GM19468 (cell line): Measurements from ENCODE around the gene PDILT.

Source experiments
- ATAC-seq: cut with Tn5 transposase; IDR thresholded peaks from one replicate; pipeline ENCODE4 v1.9.1; 2021; ENCODE audit warnings: mild to moderate bottlenecking, moderate library complexity, moderate number of reproducible peaks; ENCODE audit not compliant: unreplicated experiment; ENCODE audit errors: extremely low read depth

Gene PDILT

DNA sequence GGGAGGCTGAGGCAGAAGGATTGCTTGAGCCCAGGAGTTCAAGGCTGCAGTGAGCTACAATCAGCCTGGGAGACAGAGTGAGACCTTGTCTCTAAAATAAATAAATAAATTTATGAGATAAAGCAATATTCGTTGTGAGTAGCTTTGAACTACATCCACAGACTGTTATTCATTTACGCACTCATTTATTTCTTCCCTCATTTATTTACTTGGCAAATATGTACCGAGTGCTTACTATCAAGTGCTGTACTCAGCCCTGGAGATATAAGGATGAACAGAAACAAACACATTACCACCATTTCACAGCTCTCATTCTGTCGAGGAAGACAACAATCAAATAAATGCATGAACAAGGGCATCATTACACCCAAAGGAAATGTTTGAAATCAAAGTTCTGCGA is 27.4 kb downstream of the PDILT start:
- ATAC-seq: no peak

DNA sequence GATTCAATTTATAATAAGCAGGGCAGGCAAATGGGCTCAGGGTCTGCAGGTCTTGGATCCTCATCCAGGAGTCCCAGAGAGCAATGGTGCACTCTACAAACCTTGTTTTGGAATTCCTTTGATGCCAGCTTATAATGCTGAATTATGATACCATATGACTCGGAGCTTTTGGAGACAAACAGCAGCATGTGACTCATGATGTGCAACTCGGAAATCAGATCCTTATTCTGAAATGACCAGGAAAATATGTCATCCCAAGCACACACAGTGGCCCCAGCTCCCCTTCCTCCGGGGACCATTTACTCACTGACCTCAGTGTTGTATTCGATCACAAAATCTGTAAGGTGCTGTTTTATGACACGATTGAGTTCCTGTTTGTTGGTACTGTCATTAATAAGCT is 31.8 kb downstream of the PDILT start:
- ATAC-seq: no peak

DNA sequence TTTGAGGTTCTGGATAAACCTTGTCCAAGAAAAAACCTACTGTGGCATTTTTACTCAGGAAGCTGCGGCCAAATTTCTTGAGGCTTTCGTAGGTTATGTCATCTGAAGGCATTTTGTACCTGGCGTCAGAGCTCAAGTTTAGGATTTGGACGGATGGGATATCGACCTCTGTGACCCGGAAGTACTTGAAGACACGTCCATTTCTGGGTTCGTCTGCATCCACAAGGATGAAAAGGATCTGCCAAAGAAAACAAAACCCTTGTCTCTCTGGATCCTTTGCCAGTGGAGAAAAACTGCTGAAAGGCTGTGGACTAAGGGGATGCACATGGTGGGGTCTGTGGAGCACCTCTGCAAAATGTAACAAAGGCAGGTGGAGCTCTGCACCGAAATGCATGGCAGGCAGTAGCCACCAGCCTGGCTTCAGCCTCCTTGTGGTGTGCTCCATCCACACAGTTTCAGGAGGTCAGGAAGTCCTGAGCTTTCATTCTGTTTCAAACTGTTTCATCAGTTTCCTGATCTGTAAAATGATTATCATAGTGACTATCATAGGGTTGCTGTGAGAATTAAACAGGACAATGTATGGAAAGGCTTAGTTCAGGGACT is 35.0 kb downstream of the PDILT start:
- no peak for ATAC-seq

DNA sequence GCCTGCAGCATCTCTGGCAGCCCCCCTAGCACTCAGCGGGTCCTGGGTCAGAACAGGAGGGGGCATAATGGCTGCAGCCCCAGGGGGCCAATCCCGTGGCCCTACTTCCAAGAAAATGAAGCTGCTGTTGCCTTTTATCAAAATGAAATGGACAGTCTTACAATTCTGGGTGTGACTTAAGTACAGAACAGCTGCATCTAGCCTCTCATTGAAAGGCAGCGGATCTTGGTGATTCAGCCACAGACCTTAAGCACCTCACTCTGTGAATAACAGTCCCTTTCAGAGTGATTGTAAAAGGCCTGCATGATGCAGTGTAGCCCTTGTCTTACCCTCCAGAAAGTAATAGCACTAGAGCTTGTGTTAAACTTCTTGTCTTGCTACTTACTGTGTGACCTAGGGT is 40.5 kb downstream of the PDILT start:
- ATAC-seq: no peak

DNA sequence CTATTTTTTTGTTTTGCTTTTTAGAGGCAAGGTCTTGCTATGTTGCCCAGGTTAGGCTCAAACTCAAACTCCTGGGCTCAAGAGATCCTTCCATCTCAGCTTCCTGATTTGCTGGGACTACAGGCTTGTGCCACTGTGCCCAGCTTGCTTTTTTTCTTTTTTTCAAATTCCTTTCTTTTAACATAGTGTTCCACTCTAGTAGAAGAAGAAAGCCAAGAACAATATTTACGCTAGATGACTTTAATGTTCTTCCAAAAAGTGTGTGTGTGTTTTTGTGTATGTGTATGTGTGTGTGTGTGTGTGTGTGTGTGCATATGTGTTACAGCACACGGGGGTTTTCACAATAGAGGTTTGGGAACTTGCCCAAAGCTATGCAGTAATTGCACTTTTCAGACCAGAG is 41.3 kb downstream of the PDILT start:
- no peak for ATAC-seq

DNA sequence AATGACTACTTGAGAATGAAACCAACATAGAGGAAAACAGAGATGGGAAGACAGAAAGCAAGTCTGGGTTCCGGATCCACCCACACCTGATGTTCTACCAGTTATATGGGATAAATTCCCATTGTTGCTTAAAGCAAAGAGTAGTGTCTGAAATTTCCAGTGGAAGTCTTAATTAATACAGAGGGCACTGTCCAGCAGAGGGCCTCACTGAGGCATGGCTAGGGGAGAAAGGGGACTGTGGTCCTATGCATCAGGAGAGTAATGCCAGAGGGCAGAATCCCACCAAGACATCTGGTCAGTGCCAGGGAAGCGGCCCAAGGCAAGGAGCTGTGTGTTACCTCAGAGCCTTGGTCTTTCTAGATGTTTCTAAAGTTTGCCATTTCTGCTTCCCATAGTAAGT is 44.5 kb downstream of the PDILT start:
- no peak for ATAC-seq

DNA sequence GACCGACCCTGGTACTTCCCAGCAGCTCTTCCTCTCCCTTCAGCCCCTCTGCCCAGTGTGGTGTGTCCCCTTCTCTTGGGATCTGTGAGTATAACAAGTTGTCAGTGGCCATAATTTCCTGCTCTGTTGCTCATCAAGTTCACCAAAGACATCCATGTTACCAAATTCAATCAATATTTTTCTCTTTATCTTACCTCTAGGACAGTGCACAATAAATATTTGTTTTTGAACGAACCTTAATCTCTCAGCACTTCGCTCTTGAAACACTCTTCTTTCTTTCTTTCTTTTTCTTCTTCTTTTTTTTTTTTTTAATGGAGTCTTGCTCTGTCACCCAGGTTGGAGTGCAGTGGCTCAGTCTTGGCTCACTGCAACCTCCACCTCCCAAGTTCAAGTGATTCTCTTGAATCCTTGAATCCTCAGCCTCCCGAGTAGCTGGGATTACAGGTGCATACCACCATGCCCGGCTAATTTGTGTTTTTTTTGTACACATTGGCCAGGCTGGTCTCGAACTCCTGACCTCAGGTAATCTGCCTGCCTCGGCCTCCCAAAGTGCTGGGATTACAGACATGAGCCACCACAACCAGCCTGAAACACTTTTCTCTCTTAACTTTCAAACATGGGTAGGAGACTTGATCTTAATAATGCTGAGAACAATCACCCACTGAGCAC is 49.3 kb downstream of the PDILT start:
- no peak for ATAC-seq

DNA sequence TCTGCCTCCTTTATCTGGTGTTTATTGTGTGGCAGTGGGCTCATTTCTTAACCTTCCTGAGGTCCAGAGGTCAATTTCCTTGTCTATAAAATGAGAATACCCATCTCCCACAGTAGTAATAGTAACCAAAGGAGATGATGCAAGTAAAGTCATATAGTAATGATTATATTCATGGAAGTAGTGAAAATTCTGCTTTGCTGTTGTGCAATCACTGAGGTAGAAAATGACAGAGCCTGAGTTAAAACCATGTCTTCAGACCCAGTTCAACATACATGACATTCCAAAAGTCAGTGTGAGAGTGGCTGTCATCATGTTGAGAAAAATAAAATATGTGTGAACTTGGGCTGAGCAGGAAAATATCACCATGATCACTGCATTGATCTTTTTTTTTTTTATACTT is 51.2 kb downstream of the PDILT start:
- ATAC-seq: no peak

DNA sequence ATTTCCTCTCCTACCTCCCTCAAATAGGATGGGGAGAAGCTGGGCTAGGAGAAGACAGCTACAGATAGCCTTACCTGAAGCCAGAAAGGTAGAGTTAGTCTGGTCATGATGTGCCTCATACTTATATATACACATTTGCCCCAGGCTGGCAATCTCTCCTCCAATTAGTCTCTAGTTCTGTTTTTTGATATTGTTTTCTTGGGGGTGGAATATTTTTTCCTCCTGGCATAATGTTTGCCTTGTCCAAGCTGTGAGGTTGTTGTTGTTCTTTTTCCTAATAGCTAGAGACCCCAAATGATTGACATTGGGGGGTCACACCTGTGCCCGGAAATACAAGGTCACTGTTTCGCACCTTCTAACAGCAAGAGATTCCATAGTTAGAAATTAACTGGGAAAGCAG is 51.9 kb downstream of the PDILT start, which contains the start of gene UMOD:
TSS of gene UMOD (minus strand) at position 101 of the 400 bp plus-strand sequence. CDS start 1,978 bp downstream, outside the sequence.
- ATAC-seq: no peak

DNA sequence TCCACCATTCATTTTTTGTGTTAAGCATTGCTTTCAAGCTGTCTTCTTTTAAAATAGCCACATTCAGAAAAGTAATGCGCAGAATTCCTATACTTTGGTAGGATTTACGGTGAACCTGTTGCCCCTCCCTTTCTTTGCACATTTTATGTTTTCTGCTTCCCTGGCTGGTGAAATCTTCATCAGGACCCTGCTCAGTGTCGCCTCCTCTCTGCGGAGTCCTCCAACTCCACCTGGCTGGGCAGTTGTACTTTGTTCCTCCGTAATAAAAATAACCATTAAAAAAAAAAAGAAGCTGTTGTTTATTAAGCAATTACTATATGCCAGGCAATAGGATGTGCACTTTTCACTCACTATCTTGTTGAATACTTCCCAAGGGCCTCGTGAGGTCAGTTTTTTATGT is 54.9 kb downstream of the PDILT start:
- no peak for ATAC-seq

DNA sequence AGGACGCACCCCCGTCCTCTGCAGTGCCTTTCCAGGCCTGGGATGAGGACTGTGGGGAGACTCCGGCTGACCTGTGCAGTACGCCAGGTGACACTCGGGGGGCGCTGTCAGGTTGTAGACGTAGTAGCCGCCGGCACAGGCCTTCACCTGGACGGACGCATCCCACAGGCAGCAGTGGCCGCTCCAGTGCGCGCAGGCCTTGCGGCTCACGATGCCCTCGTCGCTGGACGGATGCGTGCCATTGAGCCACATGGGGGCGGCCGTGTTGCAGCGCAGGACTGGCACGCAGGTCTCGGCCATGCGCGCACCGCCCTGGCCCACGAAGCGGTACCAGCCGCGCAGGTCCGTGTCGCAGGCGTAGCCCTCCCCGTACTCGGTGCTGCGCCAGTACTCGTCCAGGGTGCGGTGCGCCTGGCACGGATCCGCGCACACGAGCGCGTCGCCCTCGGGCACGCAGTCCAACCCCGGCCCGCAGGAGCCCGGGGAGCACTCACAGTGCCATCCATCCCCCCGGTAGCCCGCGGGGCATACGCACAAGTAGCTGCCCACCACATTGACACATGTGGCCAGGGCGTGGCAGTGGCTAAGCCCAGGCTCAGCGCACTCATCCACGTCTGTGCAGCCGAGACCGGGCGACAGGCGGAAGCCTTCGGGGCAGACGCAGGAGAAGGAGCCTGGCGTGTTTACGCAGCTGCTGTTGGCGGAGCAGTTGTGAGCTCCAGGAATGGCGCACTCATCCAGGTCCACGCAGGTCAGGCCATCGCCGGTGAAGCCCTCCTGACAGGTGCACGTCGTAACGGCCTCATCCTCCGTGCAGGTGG is 56.0 kb downstream of the PDILT start:
- ATAC-seq: no peak

DNA sequence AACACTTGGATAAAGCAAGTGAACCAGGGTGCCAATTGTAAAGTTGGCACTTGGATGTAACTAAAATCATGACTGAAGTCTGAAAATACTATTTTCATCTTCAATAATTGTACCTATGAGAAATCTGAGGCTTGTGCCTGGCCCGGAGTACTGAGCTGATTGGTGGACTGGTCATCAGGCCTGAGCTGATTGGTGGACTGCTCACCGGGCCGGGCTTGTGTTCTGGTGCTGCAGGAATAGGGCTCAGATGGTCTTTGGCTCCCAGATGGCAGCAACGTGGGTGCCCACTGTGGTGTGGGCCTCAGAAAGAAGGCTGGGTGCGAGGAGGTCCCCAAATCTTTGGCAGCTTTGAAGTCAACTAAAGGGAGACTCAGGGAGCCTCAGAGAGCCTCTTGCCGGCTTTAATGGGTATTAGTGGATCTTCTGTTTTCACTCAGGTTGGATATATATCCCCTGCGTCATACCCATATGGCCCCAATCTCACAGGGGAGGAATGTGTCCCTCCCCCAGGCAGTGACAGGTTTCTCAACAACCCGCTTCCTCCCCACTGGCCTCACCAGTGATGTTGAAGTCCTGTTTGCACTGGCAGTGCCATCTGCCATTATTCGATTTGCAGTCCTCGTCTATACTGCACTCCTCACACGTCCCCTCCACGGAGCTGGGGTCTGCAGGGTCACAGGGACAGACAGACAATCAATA is 56.7 kb downstream of the PDILT start:
- no peak for ATAC-seq

DNA sequence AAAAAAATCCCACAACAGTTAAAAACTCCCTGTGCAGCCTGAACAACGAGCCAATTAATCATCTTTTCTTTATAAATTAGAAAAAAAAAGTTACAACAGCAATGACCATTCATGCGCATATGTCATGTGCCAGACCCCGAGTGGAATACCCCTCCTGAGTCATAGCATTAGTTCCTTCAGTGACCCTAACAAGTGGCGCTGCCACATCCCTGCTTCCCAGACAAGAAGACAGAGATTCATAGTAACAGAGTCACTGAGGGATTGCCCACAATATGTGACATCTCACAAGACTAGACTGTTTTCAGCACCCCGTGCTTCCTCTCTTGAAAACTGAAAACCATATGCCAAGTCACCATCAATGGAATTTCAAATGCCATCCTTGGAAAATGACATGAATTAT is 59.9 kb downstream of the PDILT start:
- no peak for ATAC-seq

DNA sequence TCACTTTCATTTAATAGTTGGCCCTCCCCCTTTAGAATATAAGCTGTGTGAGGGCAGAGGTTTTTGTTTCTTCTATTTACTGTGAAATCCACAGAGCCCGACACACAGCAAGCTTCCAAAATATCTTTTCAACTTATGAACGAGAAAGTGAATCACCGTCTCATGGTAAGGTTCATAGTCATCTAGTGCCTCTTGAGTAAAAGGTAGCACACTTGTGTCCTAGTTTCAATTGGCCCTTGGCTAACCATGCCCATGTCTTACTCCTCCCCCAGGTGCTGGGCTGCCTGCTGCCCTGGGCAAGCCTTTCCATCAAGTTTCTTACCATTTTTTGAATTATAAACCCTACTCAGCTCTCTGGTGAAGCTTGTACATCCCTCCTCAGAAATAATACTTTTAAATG is 64.8 kb downstream of the PDILT start:
- ATAC-seq: no peak

DNA sequence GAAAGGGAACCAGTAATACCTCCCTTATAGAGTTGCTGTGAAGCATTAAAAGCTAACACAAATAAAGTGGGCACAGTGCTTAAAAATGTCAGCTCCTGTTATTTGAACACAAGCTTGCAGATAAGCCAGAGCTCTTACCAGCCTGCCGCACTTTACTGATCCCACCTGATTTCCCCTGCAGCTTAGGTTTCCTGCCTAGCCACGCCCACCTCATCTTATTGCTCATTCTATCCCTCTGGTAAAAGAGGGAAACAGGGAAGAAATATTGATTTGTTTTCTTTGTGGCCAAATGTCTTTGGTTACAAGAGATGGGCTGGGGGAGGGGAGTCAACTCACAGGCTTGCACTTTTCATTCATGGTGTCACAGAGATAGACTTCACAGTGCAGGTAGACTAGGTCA is 67.6 kb downstream of the PDILT start:
- no peak for ATAC-seq

DNA sequence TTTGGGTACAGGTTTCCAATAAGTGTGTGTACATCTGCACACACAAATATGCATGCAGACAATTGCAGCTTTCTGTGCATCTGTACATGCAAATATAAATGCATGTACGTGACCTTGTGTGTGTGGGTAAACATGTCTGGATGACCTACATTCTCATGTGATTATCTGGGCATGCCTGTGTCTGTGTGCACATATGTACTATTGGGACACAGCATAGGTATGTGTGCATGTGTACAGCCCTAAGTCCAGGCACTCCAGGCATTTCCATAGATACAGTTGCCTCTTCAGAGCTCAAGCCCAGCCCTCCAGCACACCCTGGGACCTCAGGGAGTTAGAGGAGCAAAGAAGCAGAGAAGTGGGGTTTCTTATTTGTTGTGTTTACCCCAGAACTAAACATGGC is 70.1 kb downstream of the PDILT start:
- no peak for ATAC-seq

DNA sequence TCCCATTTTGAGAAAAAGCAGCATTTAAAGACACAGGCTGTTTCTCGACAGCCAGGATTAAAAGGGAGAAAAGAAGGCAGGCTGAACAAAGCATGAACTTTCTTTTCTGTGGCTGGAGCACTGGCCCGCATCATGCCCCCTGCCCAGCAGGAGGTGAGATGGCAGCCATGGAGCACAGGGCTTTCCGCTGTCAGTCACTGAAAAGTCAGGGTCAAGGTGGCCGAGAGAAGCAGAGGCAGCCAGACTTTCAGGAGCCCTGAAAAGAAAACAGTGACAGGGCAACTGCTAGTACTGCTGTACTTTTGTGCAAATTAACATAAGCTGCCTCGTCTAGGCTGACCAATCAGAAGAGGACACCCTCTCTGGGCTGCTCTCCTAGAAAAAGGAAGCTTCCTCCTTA is 71.4 kb downstream of the PDILT start:
- no peak for ATAC-seq

DNA sequence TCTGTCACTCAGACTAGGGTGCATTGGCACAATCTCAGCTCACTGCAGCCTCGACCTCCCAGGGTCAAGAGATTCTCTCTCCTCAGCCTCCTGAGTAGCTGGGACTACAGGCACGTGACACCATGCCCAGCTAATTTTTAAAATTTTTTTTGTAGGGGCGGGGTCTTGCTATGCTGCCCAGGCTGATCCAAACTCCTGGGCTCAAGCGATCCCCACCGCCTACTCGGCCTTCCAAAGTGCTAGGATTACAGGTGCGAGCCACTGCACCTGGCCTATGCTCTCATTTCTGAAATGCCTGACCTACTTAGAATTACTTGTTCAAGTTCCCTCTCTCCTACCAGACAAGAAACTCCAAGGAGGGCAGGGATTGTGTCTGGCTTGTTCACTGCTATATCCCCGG is 72.1 kb downstream of the PDILT start:
- no peak for ATAC-seq

DNA sequence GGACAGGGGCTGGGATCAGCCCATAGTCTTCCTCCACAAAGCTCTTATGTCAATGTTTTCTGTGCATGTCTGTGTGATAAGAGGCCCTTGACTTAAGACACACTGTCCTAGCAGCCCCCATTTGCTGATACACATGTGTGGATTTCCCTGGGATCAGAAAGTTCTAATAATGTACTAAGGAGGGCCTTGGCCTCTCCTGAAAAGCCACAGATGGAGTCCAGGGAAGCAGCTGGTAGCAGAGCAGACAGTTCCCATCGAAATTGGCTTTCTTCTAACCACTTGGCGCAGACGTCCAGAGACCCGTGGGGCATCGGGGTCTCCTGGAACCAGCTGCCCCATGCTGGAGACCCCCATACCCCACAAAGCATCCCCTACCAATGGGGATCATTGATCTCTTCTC is 72.9 kb downstream of the PDILT start:
- no peak for ATAC-seq

DNA sequence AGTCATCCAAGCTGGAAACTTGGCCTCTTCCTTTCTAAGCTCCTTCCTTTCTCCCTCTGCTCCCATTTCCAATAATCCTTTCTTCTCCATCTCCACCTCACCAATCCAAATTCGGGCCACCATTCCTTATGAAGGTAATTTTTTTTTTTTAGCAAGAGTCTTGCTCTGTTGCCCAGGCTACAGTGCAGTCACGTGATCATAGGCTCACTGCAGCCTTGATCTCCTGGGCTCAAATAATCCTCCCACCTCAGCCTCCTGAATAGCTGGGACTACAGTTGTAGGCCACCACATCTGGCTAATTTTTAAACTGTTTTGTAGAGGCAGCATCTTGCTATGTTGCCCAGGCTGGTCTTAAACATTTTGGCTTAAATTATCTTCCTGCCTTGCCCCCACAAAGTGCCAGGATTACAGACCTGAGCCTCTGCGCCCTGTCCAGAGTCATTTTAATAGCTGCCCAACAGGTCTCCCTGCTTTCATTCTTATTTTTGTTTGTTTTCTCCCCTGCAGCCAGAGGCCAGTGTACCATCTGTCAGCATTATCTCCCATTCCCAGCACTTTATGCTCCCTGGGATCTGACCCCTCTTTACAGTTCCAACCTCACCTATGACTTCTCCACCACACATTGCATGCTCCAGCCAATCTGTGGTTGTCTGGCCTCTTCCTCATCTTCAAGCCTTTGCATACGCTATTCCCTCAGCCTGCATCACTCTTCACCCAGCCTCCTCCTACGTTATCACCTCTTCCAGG is 75.0 kb downstream of the PDILT start:
- no peak for ATAC-seq
